Erythroblast (primary cell): Measurements from ENCODE around the gene CFAP410.

Experiments used
- GATA1 ChIP-seq: IDR thresholded peaks from 2 replicates; pipeline ENCODE4 v1.6.1; 2011; ENCODE audit warnings: low read depth, mild to moderate bottlenecking, control low read depth, low read length, moderate library complexity
- POLR2A ChIP-seq: IDR thresholded peaks from 2 replicates; pipeline ENCODE4 v1.6.1; 2011; ENCODE audit warnings: mild to moderate bottlenecking, low read length

GRCh38 chr21:44292812-44293195 lies 46.4 kb downstream of the CFAP410 start:
- TF ChIP-seq POLR2A (no peak), GATA1 (no peak)
